Fibroblast of skin of left biceps (primary cell): ENCODE results near the gene DUOX2.
"Not testable (repeated sequence)": the region's sequence is repeated elsewhere in the genome, so short reads cannot be mapped to it uniquely, and the experiment has no call there.

Experiments
- DNase-seq, 2 experiments: peaks; one replicate each; pipeline ENCODE4 v3.0.0-alpha.2; 2013; ENCODE audit warnings: low read depth in 2 of 2

DUOX2 gene

GRCh38 chr15:45138814-45139765, 25.1 kb upstream of the DUOX2 start:
- no peak for DNase-seq

DNA sequence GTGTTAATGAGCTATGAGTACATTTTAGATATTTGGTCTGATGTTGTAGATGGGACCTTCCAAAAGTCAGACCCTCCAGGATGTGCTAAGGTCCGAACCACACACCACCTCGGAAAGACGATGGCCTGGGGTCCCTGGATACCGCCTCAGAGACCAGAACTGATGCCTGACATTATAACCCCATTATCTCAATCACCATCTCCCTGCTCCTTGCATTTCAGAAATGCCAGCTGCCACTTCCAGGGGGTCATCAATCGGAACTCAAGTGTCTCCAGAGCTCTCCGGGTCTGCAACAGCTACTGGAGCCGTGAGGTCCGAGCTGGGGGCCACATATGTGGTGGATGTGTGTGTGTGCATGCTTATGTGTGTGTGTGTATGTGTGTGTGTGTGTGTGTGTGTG, 23.7 kb upstream of the DUOX2 start:
- DNase-seq, result no peak

- no peak for DNase-seq
Measured at GRCh38 chr15:45136378-45136764, 22.4 kb upstream of the DUOX2 start.

DNA sequence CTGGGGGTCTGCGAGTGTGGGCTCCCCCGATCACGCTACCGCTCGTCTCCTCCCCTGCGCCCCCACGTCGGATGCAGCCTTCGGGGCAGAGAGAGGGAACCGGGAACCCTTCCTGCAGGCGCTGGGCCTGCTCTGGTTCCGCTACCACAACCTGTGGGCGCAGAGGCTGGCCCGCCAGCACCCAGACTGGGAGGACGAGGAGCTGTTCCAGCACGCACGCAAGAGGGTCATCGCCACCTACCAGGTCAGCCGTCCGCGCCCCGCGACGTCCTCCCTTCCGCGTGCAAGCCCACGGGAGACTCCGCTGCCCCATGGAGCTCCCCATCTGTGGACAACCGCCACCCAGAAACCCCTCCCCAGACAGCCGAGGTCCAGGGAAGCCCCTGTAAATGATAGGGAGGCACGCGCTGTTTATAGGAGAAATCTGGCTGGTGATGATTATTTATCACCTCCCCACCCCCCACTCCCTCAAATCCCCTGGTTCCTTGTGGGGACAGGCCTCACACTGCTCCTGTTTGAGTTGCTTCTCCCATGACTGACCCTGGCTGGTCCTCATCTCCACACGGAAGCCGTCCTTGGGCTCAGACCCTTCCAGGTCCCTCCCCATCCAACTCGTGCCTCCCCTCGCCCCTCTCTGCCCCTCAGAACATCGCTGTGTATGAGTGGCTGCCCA, 21.9 kb upstream of the DUOX2 start:
- not testable (repeated sequence) for DNase-seq

- no peak for DNase-seq
Measured at GRCh38 chr15:45134682-45135604, 21.0 kb upstream of the DUOX2 start.

DNA sequence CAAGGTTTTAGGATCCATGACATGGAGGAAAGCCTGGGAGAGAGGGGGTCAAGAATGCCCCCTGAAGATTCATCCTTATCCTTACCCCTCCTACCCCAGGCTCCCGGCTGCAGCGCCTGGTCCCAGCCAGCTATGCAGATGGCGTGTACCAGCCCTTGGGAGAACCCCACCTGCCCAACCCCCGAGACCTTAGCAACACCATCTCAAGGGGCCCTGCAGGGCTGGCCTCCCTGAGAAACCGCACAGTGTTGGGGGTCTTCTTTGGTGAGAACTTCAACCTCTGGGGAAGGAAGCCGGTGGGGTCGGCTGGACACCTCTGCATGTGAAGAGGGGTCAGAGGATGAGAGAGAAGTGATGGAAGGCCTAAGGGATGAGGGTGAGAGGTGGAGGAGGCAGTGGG, 20.1 kb upstream of the DUOX2 start:
- no peak for DNase-seq

DNA sequence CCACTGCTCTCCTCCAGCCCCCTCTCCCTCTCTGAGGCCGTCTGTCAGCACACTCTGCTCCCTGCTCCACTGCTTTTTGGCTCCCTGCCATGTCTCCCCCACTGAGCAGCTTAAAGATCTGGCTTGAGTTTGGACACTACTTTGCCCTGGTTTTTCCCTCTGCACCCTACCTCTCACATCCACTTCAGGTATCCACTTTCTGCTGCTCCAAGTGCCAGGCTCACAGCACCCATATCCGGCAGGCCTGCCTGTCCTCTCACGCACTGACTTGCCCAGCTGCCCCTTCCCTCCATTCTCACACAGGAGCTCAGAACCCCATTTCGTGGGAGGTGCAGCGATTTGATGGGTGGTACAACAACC, 19.6 kb upstream of the DUOX2 start:
- DNase-seq, result no peak

DNA sequence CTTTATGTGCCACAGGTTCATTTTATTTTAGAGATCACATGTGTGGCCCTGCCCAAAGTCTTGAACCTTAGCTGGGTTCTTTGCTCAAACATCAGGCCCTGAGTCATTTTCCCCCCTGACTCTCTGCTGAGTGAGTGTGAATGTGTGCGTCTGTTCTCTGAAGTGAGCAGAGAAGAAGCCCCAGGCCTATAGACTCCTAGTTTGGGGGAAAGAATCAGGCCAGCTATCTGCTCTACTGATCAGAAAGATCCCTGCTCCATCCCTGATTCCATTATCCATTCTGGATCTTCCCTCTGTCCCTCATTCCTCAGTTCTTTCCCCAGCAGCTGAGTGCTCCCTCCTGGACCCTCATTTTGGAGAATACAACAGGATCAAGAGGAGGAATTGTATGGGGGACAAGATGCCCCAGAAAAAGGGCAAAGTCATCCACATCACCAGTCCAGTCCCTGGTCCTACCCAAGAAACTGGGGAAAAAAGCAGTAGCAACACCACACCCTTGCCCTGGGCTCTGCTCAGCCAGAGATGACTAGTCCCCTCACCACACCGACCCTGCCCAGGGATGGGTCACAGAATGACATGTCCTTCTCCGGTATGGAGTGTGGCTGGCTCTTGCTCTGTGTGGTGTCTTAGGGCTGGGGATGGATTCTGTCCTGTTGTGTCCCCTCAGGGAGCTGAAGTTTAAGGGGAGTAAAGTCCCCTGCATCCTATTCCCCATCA, 19.0 kb upstream of the DUOX2 start:
- DNase-seq, result no peak

DNA sequence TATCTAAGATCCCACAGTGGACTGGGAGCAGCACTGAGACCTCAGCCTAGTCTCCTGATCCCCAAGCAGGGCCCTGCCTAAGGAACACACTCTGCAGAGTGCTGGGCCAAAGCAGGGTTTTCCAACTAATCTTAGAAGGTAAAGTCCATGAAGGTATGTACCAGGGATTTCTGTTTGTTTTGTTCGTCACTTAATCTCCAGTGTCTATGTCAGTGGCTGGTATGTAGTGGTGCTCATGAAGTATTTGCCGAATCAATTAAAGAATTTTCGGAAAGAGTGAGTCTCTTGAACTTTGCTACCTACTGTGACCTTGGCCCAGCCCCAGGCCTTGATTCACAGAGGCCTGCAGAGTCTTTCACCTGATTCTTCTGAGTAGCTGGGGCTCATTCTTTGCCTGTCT, 17.5 kb upstream of the DUOX2 start:
- DNase-seq, result no peak

GRCh38 chr15:45130291-45131000, 16.5 kb upstream of the DUOX2 start:
- no peak for DNase-seq

GRCh38 chr15:45129651-45130129, 15.7 kb upstream of the DUOX2 start, which contains the start of the genes DUOX1 and DUOXA1:
Gene DUOX1, plus strand, starts transcription at chr15:45129994. Its CDS starts 1,973 bp downstream, at chr15:45131967.
Gene DUOXA1, minus strand, starts transcription at chr15:45129879. Its CDS starts 6,865 bp downstream, at chr15:45123014.
- DNase-seq, result no peak

DNA sequence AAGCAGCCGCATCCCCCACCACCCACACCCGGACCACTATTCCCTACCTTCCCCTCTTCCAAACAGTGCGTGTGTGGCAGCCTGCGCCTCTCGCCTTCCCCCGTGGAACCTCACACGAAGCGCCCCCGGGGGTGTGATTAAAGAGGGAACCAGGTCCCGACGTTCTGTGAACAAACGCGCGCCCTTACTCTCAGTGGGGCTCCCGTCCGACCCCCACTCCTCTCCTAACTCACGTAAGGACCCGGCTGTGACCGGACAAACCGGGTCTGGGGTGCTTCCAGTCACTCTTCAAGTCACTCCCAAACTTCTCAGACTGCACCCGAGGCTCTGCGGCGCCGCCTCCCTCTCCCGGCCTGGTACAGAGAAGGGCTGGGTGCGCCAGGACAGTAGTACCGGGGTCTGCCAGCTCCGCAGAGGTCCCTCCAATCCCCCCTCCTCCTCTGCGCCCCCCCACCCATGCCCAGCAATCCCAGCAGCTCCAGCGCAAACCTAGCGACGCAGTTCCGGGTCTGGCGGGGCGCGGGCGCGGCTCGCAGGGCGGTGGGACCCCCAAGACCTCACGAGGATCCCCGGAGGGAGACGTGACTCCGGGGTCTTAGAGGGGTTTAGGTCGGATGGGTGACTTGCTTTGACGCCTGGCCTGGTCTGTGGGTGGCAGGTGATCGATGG, 15.1 kb upstream of the DUOX2 start:
- no peak for DNase-seq

GRCh38 chr15:45126535-45127158, 12.7 kb upstream of the DUOX2 start:
- DNase-seq, result peak in 1 of 2 experiments; percentile 2

- DNase-seq, result no peak
Measured at GRCh38 chr15:45123397-45123796, 9.4 kb upstream of the DUOX2 start.

GRCh38 chr15:45122719-45123118, 8.7 kb upstream of the DUOX2 start:
- no peak for DNase-seq

DNA sequence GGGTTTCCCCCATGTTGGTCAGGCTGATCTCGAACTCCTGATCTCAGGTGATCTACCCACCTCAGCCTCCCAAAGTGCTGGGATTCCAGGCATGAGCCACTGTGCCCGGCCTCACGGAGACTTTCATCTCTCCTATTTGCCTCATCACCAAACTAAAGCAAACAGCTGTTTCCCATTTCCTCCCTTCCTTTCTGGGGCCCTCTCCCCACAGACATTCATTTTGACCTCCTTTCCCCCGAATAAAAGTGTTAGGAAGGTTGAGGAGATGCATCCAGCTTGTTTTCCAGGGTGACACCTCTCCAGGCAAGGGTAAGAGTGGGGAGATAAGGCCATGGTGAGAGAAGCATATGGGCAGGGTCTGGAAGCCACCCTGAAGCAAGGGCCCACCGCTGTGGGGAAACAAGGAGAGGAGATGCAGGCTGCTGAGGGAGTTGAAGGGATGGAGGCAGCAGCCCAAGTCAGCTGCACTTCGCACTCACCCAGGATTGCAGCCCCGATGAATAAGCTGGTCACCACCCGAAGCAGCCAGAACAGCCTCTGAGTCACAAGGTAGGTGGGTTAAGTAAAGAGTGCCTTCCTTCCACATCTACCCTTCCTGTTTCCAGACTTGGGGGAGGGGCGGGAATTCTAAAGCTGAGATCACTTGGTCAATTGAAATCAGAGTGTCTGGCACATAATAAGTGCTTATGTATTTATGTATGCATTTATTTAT, 7.9 kb upstream of the DUOX2 start:
- DNase-seq, result peak; percentile 34 to 43

- DNase-seq, result no peak
Measured at GRCh38 chr15:45121020-45121419, 7.0 kb upstream of the DUOX2 start.

DNA sequence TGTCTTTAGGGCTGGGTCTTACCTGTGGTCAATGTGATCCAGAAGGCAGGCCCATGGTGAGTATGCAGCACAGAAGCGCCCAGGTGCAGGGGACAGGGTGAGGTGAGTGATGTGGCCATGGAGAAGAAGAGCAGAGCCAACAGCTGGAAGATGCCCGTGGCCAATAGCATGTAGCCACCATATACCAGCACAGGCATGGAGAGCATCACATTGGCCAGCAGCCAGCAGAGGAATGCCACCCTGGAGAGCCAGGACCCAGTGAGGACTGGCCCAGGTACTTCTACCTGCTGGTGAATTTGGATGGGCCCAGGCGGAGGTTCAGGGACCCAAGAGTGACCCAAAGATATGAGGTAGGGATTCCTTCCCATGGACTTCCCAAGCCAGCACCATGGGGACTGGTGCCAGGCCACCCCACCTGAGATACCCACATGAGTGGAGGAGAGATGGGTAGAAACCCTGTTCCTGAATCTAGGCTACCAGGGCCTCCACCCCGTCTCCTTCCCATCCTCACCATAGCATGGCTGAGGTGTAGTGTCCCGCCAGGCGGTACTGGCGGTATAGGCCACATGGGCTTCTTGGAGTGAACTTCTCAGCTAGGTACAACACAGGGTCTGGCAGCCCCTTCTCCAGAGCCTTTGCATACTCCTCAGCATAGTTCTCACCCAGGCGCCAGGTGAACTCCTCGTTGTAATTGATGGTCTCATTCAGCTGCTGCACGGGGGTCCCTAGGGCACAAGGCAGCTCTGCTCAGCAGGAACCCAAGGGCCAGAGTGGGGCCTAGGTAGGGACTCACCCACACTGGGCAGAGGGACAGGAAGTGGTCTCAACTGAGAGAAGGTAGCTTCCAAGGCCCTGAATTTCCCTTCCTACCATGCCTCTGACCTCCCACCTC, 6.4 kb upstream of the DUOX2 start:
- no peak for DNase-seq
